GM12878 (cell line): Measurements from ENCODE around the gene ADAMTS17. TPM values are rescaled to one million over a fixed set of nuclear protein-coding genes. Genes with fewer than 3 reads are reported as not detected.

Experiments used
- ATAC-seq: fragments of 200-7000 bp; cut with Tn5 transposase; 3 replicates; pipeline ENCODE4 v1.9.1; 2020; ENCODE audit warnings: mild to moderate bottlenecking, moderate library complexity
- BruUV-seq: library from RNA; stranded (reverse); fragments of 400-500 nt; replicated peaks from 2 replicates; lab custom pipeline; 2021; lab: Mats Ljungman, UMichigan
- CTCF ChIA-PET: fragments of 300-600 bp; sonication (Branson Sonifier 250); formaldehyde crosslinking; extraction: SDS; loops from one replicate; lab custom pipeline; 2021; ENCODE audit warnings: inconsistent platforms; lab: Yijun Ruan, JAX
- POLR2A ChIA-PET: fragments of 350-600 bp; formaldehyde crosslinking; extraction: SDS; loops from one replicate; lab custom pipeline; 2021; ENCODE audit warnings: inconsistent platforms; lab: Charles Lee
- RAD21 ChIA-PET: fragments of 300-600 bp; sonication (Branson Sonifier 250); formaldehyde crosslinking; loops from one replicate; lab custom pipeline; 2023; ENCODE audit warnings: antibody characterized with exemption; ENCODE audit not compliant: unreplicated experiment; lab: Charles Lee
- SMC1A ChIA-PET: fragments of 300-600 bp; sonication (Branson Sonifier 250); formaldehyde crosslinking; loops from one replicate; lab custom pipeline; 2023; ENCODE audit not compliant: unreplicated experiment, uncharacterized antibody; lab: Charles Lee
- DNase-seq: peaks from one replicate; pipeline ENCODE4 v3.0.0-alpha.2; 2011; ENCODE audit warnings: low read depth, low spot score
- FAIRE-seq: peaks from 3 replicates; lab custom pipeline; 2011; peaks lifted over from hg19 to GRCh38; lab: Jason Lieb, UNC
- H2AFZ ChIP-seq: 2 replicates; pipeline ENCODE4 v1.6.0; 2011; ENCODE audit warnings: low read depth, low read length, control low read depth; ENCODE audit not compliant: control insufficient read depth
- H3K27ac ChIP-seq: 2 replicates; pipeline ENCODE4 v1.5.1; 2011; ENCODE audit warnings: control low read depth; ENCODE audit not compliant: control insufficient read depth, insufficient read depth
- H3K27me3 ChIP-seq, 2 experiments: replicated peaks in 1 of 2; 2 replicates each; pipeline versions ENCODE4 v1.6.0 to v1.6.1; 2011; ENCODE audit warnings: low read length in 1 of 2; ENCODE audit not compliant: control insufficient read depth in 2 of 2, insufficient read depth in 2 of 2
- H3K36me3 ChIP-seq, 2 experiments: 2 replicates each; pipeline ENCODE4 v1.5.1; 2011; ENCODE audit warnings: low read length in 1 of 2; ENCODE audit not compliant: control insufficient read depth in 2 of 2, insufficient read depth in 2 of 2
- H3K4me1 ChIP-seq: 2 replicates; pipeline ENCODE4 v1.6.1; 2011; ENCODE audit warnings: mild to moderate bottlenecking, low read length, moderate library complexity, mixed read lengths; ENCODE audit not compliant: control insufficient read depth, insufficient read depth
- H3K4me2 ChIP-seq: 2 replicates; pipeline ENCODE4 v1.6.0; 2011; ENCODE audit warnings: control low read depth; ENCODE audit not compliant: control insufficient read depth, insufficient read depth
- H3K4me3 ChIP-seq: fragments of 200-600 bp; sonication (generic); 2 replicates; pipeline ENCODE4 v1.5.1; 2016
- H3K79me2 ChIP-seq: 2 replicates; pipeline ENCODE4 v1.6.0; 2011; ENCODE audit warnings: low read length; ENCODE audit not compliant: control insufficient read depth, insufficient read depth
- H3K9ac ChIP-seq: 2 replicates; pipeline ENCODE4 v1.8.0; 2011; ENCODE audit warnings: low read length, control low read depth, mixed read lengths; ENCODE audit not compliant: control insufficient read depth, insufficient read depth
- H3K9me3 ChIP-seq: replicated peaks from 3 replicates; pipeline ENCODE4 v1.5.1; 2011; ENCODE audit warnings: mild to moderate bottlenecking, low read length; ENCODE audit not compliant: control insufficient read depth, insufficient read depth
- H4K20me1 ChIP-seq: 2 replicates; pipeline ENCODE4 v1.6.0; 2011; ENCODE audit not compliant: control insufficient read depth, insufficient read depth
- ATF7 ChIP-seq: fragments of 450-650 bp; IDR thresholded peaks from 2 replicates; pipeline ENCODE4 v1.6.1; 2016; ENCODE audit warnings: low read depth, mild to moderate bottlenecking
- FOXM1 ChIP-seq: IDR thresholded peaks from 2 replicates; pipeline ENCODE4 v1.6.1; 2012; ENCODE audit warnings: low read depth, mild to moderate bottlenecking, inconsistent platforms, low read length, moderate library complexity
- IKZF1 ChIP-seq: fragments of 450-650 bp; conservative IDR thresholded peaks from 2 replicates; pipeline ENCODE4 v1.6.1; 2017; ENCODE audit warnings: antibody characterized with exemption, mild to moderate bottlenecking
- MYB ChIP-seq: fragments of 150-350 bp; IDR thresholded peaks from 2 replicates; pipeline ENCODE4 v1.6.1; 2014; ENCODE audit warnings: mild to moderate bottlenecking, low read depth, low read length, borderline replicate concordance
- NR2C2 ChIP-seq: IDR thresholded peaks from 2 replicates; pipeline ENCODE4 v1.6.1; 2011; ENCODE audit warnings: borderline replicate concordance, low read depth; ENCODE audit not compliant: control insufficient read depth, insufficient read length
- POLR2A ChIP-seq: IDR thresholded peaks from 2 replicates; pipeline ENCODE4 v1.6.1; 2011; ENCODE audit warnings: low read depth, mild to moderate bottlenecking, low read length
- POLR2AphosphoS5 ChIP-seq: IDR thresholded peaks from 2 replicates; pipeline ENCODE4 v1.6.1; 2011; ENCODE audit warnings: mild to moderate bottlenecking, low read length, inconsistent platforms
- RAD51 ChIP-seq: fragments of 450-650 bp; IDR thresholded peaks from 2 replicates; pipeline ENCODE4 v1.6.1; 2016; ENCODE audit warnings: moderate library complexity, mild to moderate bottlenecking, inconsistent platforms
- RELA ChIP-seq: fragments of 450-650 bp; IDR thresholded peaks from 2 replicates; pipeline ENCODE4 v1.8.0; 2014; ENCODE audit warnings: borderline replicate concordance; ENCODE audit not compliant: partially characterized antibody
- SMARCA5 ChIP-seq: fragments of 450-650 bp; IDR thresholded peaks from 2 replicates; pipeline ENCODE4 v1.6.1; 2017; ENCODE audit warnings: mild to moderate bottlenecking
- SP1 ChIP-seq: IDR thresholded peaks from one replicate; pipeline ENCODE4 v1.6.1; 2011; ENCODE audit warnings: low read depth, low read length
- SUZ12 ChIP-seq: fragments of 200-600 bp; sonication (generic); IDR thresholded peaks from one replicate; pipeline ENCODE4 v1.6.1; 2018; ENCODE audit warnings: antibody characterized with exemption, mild to moderate bottlenecking; ENCODE audit not compliant: unreplicated experiment
- TCF7 ChIP-seq: IDR thresholded peaks from 2 replicates; pipeline ENCODE4 v1.6.1; 2014; ENCODE audit warnings: antibody characterized with exemption, borderline replicate concordance
- ZSCAN29 ChIP-seq: fragments of 450-650 bp; IDR thresholded peaks from 2 replicates; pipeline ENCODE4 v1.6.1; 2017; ENCODE audit warnings: mild to moderate bottlenecking, moderate library complexity
- WGBS: methylation state at CpG from one replicate; pipeline ENCODE4 v1.1.6; 2016; ENCODE audit warnings: low lambda C conversion rate; ENCODE audit not compliant: insufficient replicate concordance, insufficient coverage; ENCODE audit errors: missing lambda C conversion rate; 5-methylcytosine and 5-hydroxymethylcytosine counted together
- in situ Hi-C: fragments of 300-500 bp; cut with MboI; formaldehyde crosslinking; loops from 9 replicates; pipeline ENCODE4 v1.14.3; 2018; ENCODE audit warnings: mixed read lengths
- intact Hi-C: fragments of 100-400 bp; cut with micrococcal nuclease; formaldehyde crosslinking; loops from one replicate; pipeline ENCODE4 v1.14.2; 2022; ENCODE audit not compliant: unreplicated experiment
- polyA plus RNA-seq, 11 experiments: library from polyadenylated mRNA; depleted of rRNA in 4 of 11; unstranded in 6 of 11; stranded (reverse) in 5 of 11; fragments of >200 nt; fragmentation: Nextera tagmentation in 4 of 11; fragmentation: Illumina TruSeq in 1 of 11; extraction: Ambion mirVana in 4 of 11; extraction: Trizol in 1 of 11; gene quantifications; 1 replicate in 1 of 11; 2 replicates in 10 of 11; pipeline versions ENCODE4 v1.2.1 to v1.2.3, GENCODE V29; 2011 to 2016; ENCODE audit warnings: inconsistent platforms in 2 of 11, missing spikeins in 2 of 11, low read depth in 1 of 11
- total RNA-seq, 4 experiments: library from RNA; depleted of rRNA in 3 of 4; stranded (reverse); fragments of >200 nt in 3 of 4; fragmentation: Illumina TruSeq in 1 of 4; extraction: Trizol in 1 of 4; gene quantifications; 2 replicates each; pipeline versions ENCODE4 v1.2.1 to v1.2.3, GENCODE V29; 2013 to 2021
- TF ChIP-seq, protein P1 (sequence below): IDR thresholded peaks from 2 replicates; pipeline ENCODE4 v1.6.1; 2012; ENCODE audit warnings: low read depth, low read length, improper control_type of control experiment
- TF ChIP-seq, protein P2 (sequence below): fragments of 450-650 bp; formaldehyde crosslinking; IDR thresholded peaks from 2 replicates; pipeline ENCODE4 v1.5.0; 2022; ENCODE audit warnings: mild to moderate bottlenecking, missing genetic modification characterization
- TF ChIP-seq, protein P3 (sequence below): IDR thresholded peaks from 2 replicates; pipeline ENCODE4 v1.6.1; 2011; ENCODE audit warnings: borderline replicate concordance, low read depth, mild to moderate bottlenecking, moderate library complexity, low read length; ENCODE audit not compliant: insufficient read depth, poor library complexity, severe bottlenecking

ADAMTS17 gene
- total and polyA plus RNA-seq, 10 of the 15 experiments (the other 5 are each of a cell fraction or from before 2014, with no cell fraction given), result 0.04 to 0.50 (median 0.10) TPM; not detected in 4

DNA sequence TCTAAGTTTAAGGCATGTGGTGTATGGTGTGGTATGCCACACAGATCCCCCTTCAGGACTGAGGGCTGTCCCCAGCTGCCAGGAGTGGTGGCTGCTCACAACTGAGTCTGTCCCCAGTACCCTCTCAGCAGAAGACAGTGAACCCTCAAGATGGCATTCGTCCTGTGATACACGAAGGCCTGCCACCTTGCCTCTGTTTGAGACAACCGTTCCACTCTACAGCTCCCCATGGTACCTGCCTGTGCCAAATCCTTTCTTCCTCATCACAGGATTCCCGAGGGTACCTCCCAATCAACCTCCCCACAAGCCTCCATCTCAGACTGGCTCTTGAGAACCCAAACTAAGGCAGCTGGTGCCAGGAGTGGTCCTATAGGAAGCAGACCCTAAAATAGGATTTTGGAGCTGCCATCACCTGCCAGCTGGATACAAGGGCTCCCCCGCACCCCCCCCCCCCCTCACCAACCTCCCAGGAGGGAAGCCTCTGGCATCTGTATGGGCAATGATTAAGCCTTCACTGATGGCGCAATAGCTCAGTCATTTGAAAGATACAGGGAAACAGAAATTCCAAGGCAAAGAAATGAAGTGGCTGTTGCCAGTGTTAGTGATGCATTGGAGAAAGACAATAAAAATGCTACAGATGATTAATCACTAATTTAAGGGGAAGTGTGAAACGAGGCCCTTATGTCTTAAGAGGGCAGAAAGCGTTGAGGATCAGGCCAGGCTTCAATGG is 378.5 kb downstream of the ADAMTS17 start:
- no peaks in the 10 kb centered on the region for H3K4me1 ChIP-seq
- ChIA-PET SMC1A (no interaction called here), POLR2A (no interaction called here), CTCF (no interaction called here), RAD21 (no interaction called here)
- no peaks in the 10 kb centered on the region; the same call in 2 of the 3 replicates for H3K9me3 ChIP-seq
- TF ChIP-seq, protein P1, sequence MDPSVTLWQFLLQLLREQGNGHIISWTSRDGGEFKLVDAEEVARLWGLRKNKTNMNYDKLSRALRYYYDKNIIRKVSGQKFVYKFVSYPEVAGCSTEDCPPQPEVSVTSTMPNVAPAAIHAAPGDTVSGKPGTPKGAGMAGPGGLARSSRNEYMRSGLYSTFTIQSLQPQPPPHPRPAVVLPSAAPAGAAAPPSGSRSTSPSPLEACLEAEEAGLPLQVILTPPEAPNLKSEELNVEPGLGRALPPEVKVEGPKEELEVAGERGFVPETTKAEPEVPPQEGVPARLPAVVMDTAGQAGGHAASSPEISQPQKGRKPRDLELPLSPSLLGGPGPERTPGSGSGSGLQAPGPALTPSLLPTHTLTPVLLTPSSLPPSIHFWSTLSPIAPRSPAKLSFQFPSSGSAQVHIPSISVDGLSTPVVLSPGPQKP, result no peak
- TF ChIP-seq, protein P2, sequence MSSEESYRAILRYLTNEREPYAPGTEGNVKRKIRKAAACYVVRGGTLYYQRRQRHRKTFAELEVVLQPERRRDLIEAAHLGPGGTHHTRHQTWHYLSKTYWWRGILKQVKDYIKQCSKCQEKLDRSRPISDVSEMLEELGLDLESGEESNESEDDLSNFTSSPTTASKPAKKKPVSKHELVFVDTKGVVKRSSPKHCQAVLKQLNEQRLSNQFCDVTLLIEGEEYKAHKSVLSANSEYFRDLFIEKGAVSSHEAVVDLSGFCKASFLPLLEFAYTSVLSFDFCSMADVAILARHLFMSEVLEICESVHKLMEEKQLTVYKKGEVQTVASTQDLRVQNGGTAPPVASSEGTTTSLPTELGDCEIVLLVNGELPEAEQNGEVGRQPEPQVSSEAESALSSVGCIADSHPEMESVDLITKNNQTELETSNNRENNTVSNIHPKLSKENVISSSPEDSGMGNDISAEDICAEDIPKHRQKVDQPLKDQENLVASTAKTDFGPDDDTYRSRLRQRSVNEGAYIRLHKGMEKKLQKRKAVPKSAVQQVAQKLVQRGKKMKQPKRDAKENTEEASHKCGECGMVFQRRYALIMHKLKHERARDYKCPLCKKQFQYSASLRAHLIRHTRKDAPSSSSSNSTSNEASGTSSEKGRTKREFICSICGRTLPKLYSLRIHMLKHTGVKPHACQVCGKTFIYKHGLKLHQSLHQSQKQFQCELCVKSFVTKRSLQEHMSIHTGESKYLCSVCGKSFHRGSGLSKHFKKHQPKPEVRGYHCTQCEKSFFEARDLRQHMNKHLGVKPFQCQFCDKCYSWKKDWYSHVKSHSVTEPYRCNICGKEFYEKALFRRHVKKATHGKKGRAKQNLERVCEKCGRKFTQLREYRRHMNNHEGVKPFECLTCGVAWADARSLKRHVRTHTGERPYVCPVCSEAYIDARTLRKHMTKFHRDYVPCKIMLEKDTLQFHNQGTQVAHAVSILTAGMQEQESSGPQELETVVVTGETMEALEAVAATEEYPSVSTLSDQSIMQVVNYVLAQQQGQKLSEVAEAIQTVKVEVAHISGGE (CRISPR knock-in tag), result no peak
- TF ChIP-seq FOXM1 (no peak), NR2C2 (no peak), SP1 (no peak), ATF7 (no peak), MYB (no peak), SMARCA5 (no peak), RELA (no peak), IKZF1 (no peak), ZSCAN29 (no peak), RAD51 (no peak), TCF7 (no peak), POLR2AphosphoS5 (no peak), POLR2A (no peak), SUZ12 (no peak)
- TF ChIP-seq, protein P3, sequence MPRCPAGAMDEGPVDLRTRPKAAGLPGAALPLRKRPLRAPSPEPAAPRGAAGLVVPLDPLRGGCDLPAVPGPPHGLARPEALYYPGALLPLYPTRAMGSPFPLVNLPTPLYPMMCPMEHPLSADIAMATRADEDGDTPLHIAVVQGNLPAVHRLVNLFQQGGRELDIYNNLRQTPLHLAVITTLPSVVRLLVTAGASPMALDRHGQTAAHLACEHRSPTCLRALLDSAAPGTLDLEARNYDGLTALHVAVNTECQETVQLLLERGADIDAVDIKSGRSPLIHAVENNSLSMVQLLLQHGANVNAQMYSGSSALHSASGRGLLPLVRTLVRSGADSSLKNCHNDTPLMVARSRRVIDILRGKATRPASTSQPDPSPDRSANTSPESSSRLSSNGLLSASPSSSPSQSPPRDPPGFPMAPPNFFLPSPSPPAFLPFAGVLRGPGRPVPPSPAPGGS, result no peak
- ATAC-seq (no peak), DNase-seq (no peak), FAIRE-seq (no peak)
- no peak overlapping the region for H3K4me2 ChIP-seq
- no peak overlapping the region for H3K27ac ChIP-seq
- no peaks in the 10 kb centered on the region for H3K27me3 ChIP-seq
- no peaks in the 10 kb centered on the region for H3K36me3 ChIP-seq
- H4K20me1 ChIP-seq, result no peaks in the 10 kb centered on the region
- H3K4me3 ChIP-seq, result no peak overlapping the region
- in situ Hi-C loops (no loop called here), intact Hi-C loops (no loop called here)
- no peak overlapping the region for H2AFZ ChIP-seq
- H3K79me2 ChIP-seq, result no peaks in the 10 kb centered on the region
- no peak overlapping the region for H3K9ac ChIP-seq
- no TSS peak for BruUV-seq
- WGBS, result 15% methylated on average over 8 of the region's 8 CpGs
